T-helper 22 cell (primary cell): ENCODE measurements around the gene DERL2.

Experiments used
- DNase-seq: peaks from one replicate; pipeline ENCODE4 v3.0.0-alpha.2; 2020; ENCODE audit warnings: low read depth

DERL2 gene

GRCh38 chr17:5501685-5502084, 15.7 kb upstream of the DERL2 start:
- DNase-seq = no peak

- DNase-seq = peak; percentile 64
Measured at GRCh38 chr17:5500589-5501391, 14.8 kb upstream of the DERL2 start.

GRCh38 chr17:5500247-5500588, 14.2 kb upstream of the DERL2 start:
- no peak for DNase-seq

GRCh38 chr17:5499476-5500231, 13.7 kb upstream of the DERL2 start:
- DNase-seq = no peak

- no peak for DNase-seq
Measured at GRCh38 chr17:5492970-5493369, 7.0 kb upstream of the DERL2 start.

GRCh38 chr17:5488752-5489151, 2.8 kb upstream of the DERL2 start:
- DNase-seq = no peak

- DNase-seq = peak; percentile 99
Measured at GRCh38 chr17:5486206-5487124, 487 bp upstream of the DERL2 start, which contains the start of gene MIS12. MIS12 (plus strand) TSS chr17:5486566; CDS start chr17:5488863, 2,297 bp downstream.

GRCh38 chr17:5481451-5481850, 4.5 kb downstream of the DERL2 start:
- DNase-seq = no peak

GRCh38 chr17:5480962-5481361, 5.0 kb downstream of the DERL2 start:
- DNase-seq = no peak

- DNase-seq = no peak
Measured at GRCh38 chr17:5478992-5479391, 7.0 kb downstream of the DERL2 start.

- no peak for DNase-seq
Measured at GRCh38 chr17:5473906-5474305, 12.1 kb downstream of the DERL2 start.

- no peak for DNase-seq
Measured at GRCh38 chr17:5472511-5472910, 13.5 kb downstream of the DERL2 start.

GRCh38 chr17:5468075-5468473, 17.9 kb downstream of the DERL2 start:
- no peak for DNase-seq

- no peak for DNase-seq
Measured at GRCh38 chr17:5467416-5467815, 18.6 kb downstream of the DERL2 start.

- no peak for DNase-seq
Measured at GRCh38 chr17:5466295-5466694, 19.7 kb downstream of the DERL2 start.

- no peak for DNase-seq
Measured at GRCh38 chr17:5464717-5465507, 21.1 kb downstream of the DERL2 start.

- DNase-seq = no peak
Measured at GRCh38 chr17:5446786-5447185, 39.2 kb downstream of the DERL2 start.

GRCh38 chr17:5444209-5444608, 41.8 kb downstream of the DERL2 start:
- DNase-seq = no peak

GRCh38 chr17:5443728-5444127, 42.2 kb downstream of the DERL2 start:
- DNase-seq = no peak

- no peak for DNase-seq
Measured at GRCh38 chr17:5439446-5439764, 46.6 kb downstream of the DERL2 start.

- DNase-seq = peak; percentile 82
Measured at GRCh38 chr17:5438716-5439445, 47.1 kb downstream of the DERL2 start, which contains the start of gene C1QBP. C1QBP (minus strand) TSS chr17:5439155; CDS start chr17:5439073, 82 bp downstream.
